Naive B cell (primary cell): Measurements from ENCODE around the gene ANXA1. TPM values are rescaled to one million over a fixed set of nuclear protein-coding genes. Genes with fewer than 3 reads are reported as not detected.
"Not testable (repeated sequence)": the region's sequence is repeated elsewhere in the genome, so short reads cannot be mapped to it uniquely, and the experiment has no call there.

Experiments used
- ATAC-seq, 2 donors: fragments of 150-1000 bp; cut with Tn5 transposase; 2 replicates each; pipeline ENCODE4 v1.10.0; 2021; ENCODE audit warnings: low read depth in 2 of 2, mild to moderate bottlenecking in 2 of 2, moderate library complexity in 2 of 2
- DNase-seq: peaks from one replicate; pipeline ENCODE4 v3.0.0; 2022
- H3K27ac Mint-ChIP-seq, 6 donors: one replicate each; pipeline ENCODE4 v1.8.0; 2020 to 2022; ENCODE audit warnings: mild to moderate bottlenecking in 6 of 6, mixed read lengths in 6 of 6, moderate library complexity in 5 of 6, inconsistent platforms in 2 of 6
- H3K27me3 Mint-ChIP-seq, 3 donors: one replicate each; pipeline ENCODE4 v1.8.0; 2021 to 2022; ENCODE audit warnings: mixed read lengths in 3 of 3, mild to moderate bottlenecking in 1 of 3
- H3K36me3 Mint-ChIP-seq, 2 donors: one replicate each; pipeline ENCODE4 v1.8.0; 2020 to 2022; ENCODE audit warnings: mixed read lengths in 2 of 2, inconsistent platforms in 1 of 2, mild to moderate bottlenecking in 1 of 2
- H3K4me1 Mint-ChIP-seq, 3 donors: one replicate each; pipeline ENCODE4 v1.8.0; 2020 to 2022; ENCODE audit warnings: mixed read lengths in 3 of 3, inconsistent platforms in 1 of 3, mild to moderate bottlenecking in 1 of 3, moderate library complexity in 1 of 3
- H3K4me3 Mint-ChIP-seq, 8 donors: one replicate each; pipeline ENCODE4 v1.8.0; 2020 to 2022; ENCODE audit warnings: mild to moderate bottlenecking in 8 of 8, mixed read lengths in 8 of 8, moderate library complexity in 8 of 8, inconsistent platforms in 2 of 8
- H3K9me3 Mint-ChIP-seq, 7 donors: one replicate each; pipeline ENCODE4 v1.8.0; 2020 to 2022; ENCODE audit warnings: mixed read lengths in 7 of 7, mild to moderate bottlenecking in 5 of 7, inconsistent platforms in 2 of 7, moderate library complexity in 1 of 7
- polyA plus RNA-seq, 6 donors: library from polyadenylated mRNA; unstranded; fragments of 300-500 nt; fragmentation: Illumina TruSeq; gene quantifications; one replicate each; pipeline ENCODE4 v1.2.3, GENCODE V29; 2021; ENCODE audit warnings: low read depth in 6 of 6

Gene ANXA1
- polyA plus RNA-seq, 6 donors from 2014 or later, result 0.50 to 5.1 (median 2.6) TPM

- Mint-ChIP-seq H3K27ac (no peak overlapping the region), H3K9me3 (peaks cover 0 to 12% (median 0%) of the 10 kb centered on the region in 7 donors), H3K27me3 (peaks cover 9 to 21% (median 15%) of the 10 kb centered on the region in 3 donors), H3K36me3 (no peaks in the 10 kb centered on the region), H3K4me3 (no peak overlapping the region), H3K4me1 (no peaks in the 10 kb centered on the region)
- DNase-seq (no peak), ATAC-seq (no peak)
Measured at GRCh38 chr9:73183428-73183827, 31.8 kb downstream of the ANXA1 start.

GRCh38 chr9:73183917-73184861 lies 32.5 kb downstream of the ANXA1 start:
- Mint-ChIP-seq H3K4me3 (no peak overlapping the region), H3K27ac (peak overlapping the region in 1 of 6 donors; percentile 47), H3K36me3 (no peaks in the 10 kb centered on the region), H3K9me3 (peaks cover 0 to 12% (median 0%) of the 10 kb centered on the region in 7 donors), H3K27me3 (peaks cover 9 to 21% (median 15%) of the 10 kb centered on the region in 3 donors), H3K4me1 (no peaks in the 10 kb centered on the region)
- peak; percentile 25 for DNase-seq
- ATAC-seq, result no peak

- H3K4me1 Mint-ChIP-seq, H3K27me3 Mint-ChIP-seq, DNase-seq, H3K9me3 Mint-ChIP-seq, H3K36me3 Mint-ChIP-seq, ATAC-seq, H3K27ac Mint-ChIP-seq, H3K4me3 Mint-ChIP-seq: not testable (repeated sequence)
Measured at GRCh38 chr9:73191109-73191508, 39.4 kb downstream of the ANXA1 start.

- Mint-ChIP-seq H3K4me3 (no peak overlapping the region), H3K27ac (no peak overlapping the region), H3K4me1 (no peaks in the 10 kb centered on the region), H3K27me3 (peaks cover 0 to 12% (median 7%) of the 10 kb centered on the region in 3 donors), H3K9me3 (no peaks in the 10 kb centered on the region), H3K36me3 (no peaks in the 10 kb centered on the region)
- no peak for ATAC-seq
- DNase-seq, result no peak
Measured at GRCh38 chr9:73194284-73194683, 42.6 kb downstream of the ANXA1 start.

- H3K4me1 Mint-ChIP-seq, result no peaks in the 10 kb centered on the region
- H3K9me3 Mint-ChIP-seq, result no peaks in the 10 kb centered on the region
- H3K36me3 Mint-ChIP-seq, result no peaks in the 10 kb centered on the region
- no peak overlapping the region for H3K27ac Mint-ChIP-seq
- H3K27me3 Mint-ChIP-seq, result peaks cover 0 to 18% (median 12%) of the 10 kb centered on the region in 3 donors
- no peak overlapping the region for H3K4me3 Mint-ChIP-seq
- DNase-seq (no peak), ATAC-seq (no peak)
Measured at GRCh38 chr9:73199448-73199847, 47.8 kb downstream of the ANXA1 start.

GRCh38 chr9:73199886-73200285 lies 48.2 kb downstream of the ANXA1 start:
- H3K9me3 Mint-ChIP-seq, result no peaks in the 10 kb centered on the region
- H3K27me3 Mint-ChIP-seq, result peaks cover 0 to 18% (median 12%) of the 10 kb centered on the region in 3 donors
- ATAC-seq (no peak), DNase-seq (no peak)
- H3K36me3 Mint-ChIP-seq, result no peaks in the 10 kb centered on the region
- H3K4me1 Mint-ChIP-seq, result no peaks in the 10 kb centered on the region
- peak overlapping the region in 1 of 6 donors; percentile 10 for H3K27ac Mint-ChIP-seq
- H3K4me3 Mint-ChIP-seq, result no peak overlapping the region

GRCh38 chr9:73200694-73201452 lies 49.2 kb downstream of the ANXA1 start:
- Mint-ChIP-seq H3K9me3 (no peaks in the 10 kb centered on the region), H3K4me1 (no peaks in the 10 kb centered on the region), H3K27me3 (peaks cover 0 to 15% (median 12%) of the 10 kb centered on the region in 3 donors), H3K4me3 (no peak overlapping the region), H3K36me3 (no peaks in the 10 kb centered on the region), H3K27ac (no peak overlapping the region)
- DNase-seq, result no peak
- no peak for ATAC-seq

- Mint-ChIP-seq H3K27ac (no peak overlapping the region), H3K27me3 (peaks cover 0 to 16% (median 7%) of the 10 kb centered on the region in 3 donors), H3K4me1 (no peaks in the 10 kb centered on the region), H3K36me3 (no peaks in the 10 kb centered on the region), H3K4me3 (no peak overlapping the region), H3K9me3 (no peaks in the 10 kb centered on the region)
- ATAC-seq (no peak), DNase-seq (no peak)
Measured at GRCh38 chr9:73202980-73203379, 51.3 kb downstream of the ANXA1 start.

- Mint-ChIP-seq H3K27ac (no peak overlapping the region), H3K27me3 (peaks cover 0 to 19% (median 5%) of the 10 kb centered on the region in 3 donors), H3K4me3 (no peak overlapping the region), H3K4me1 (no peaks in the 10 kb centered on the region), H3K9me3 (no peaks in the 10 kb centered on the region), H3K36me3 (no peaks in the 10 kb centered on the region)
- DNase-seq (no peak), ATAC-seq (no peak)
Measured at GRCh38 chr9:73204936-73205335, 53.3 kb downstream of the ANXA1 start.

- DNase-seq, result no peak
- peaks cover 0 to 19% (median 5%) of the 10 kb centered on the region in 3 donors for H3K27me3 Mint-ChIP-seq
- ATAC-seq, result no peak
- no peaks in the 10 kb centered on the region for H3K4me1 Mint-ChIP-seq
- H3K4me3 Mint-ChIP-seq, result no peak overlapping the region
- H3K36me3 Mint-ChIP-seq, result no peaks in the 10 kb centered on the region
- no peak overlapping the region for H3K27ac Mint-ChIP-seq
- no peaks in the 10 kb centered on the region for H3K9me3 Mint-ChIP-seq
Measured at GRCh38 chr9:73206851-73207250, 55.2 kb downstream of the ANXA1 start.

- peaks cover 0 to 5% (median 0%) of the 10 kb centered on the region in 3 donors for H3K4me1 Mint-ChIP-seq
- no peaks in the 10 kb centered on the region for H3K9me3 Mint-ChIP-seq
- no peak overlapping the region for H3K27ac Mint-ChIP-seq
- peaks cover 9 to 19% (median 10%) of the 10 kb centered on the region in 3 donors for H3K27me3 Mint-ChIP-seq
- DNase-seq (no peak), ATAC-seq (no peak)
- H3K4me3 Mint-ChIP-seq, result no peak overlapping the region
- H3K36me3 Mint-ChIP-seq, result no peaks in the 10 kb centered on the region
Measured at GRCh38 chr9:73210886-73211666, 59.4 kb downstream of the ANXA1 start.

- H3K27me3 Mint-ChIP-seq, result peaks cover 9 to 15% (median 12%) of the 10 kb centered on the region in 3 donors
- H3K4me3 Mint-ChIP-seq, result no peak overlapping the region
- H3K9me3 Mint-ChIP-seq, result no peaks in the 10 kb centered on the region
- DNase-seq (no peak), ATAC-seq (no peak)
- no peaks in the 10 kb centered on the region for H3K36me3 Mint-ChIP-seq
- H3K27ac Mint-ChIP-seq, result no peak overlapping the region
- H3K4me1 Mint-ChIP-seq, result peaks cover 0 to 5% (median 0%) of the 10 kb centered on the region in 3 donors
Measured at GRCh38 chr9:73213300-73213699, 61.6 kb downstream of the ANXA1 start.

- DNase-seq (no peak), ATAC-seq (no peak)
- H3K36me3 Mint-ChIP-seq, result no peaks in the 10 kb centered on the region
- H3K4me1 Mint-ChIP-seq, result peaks cover 0 to 5% (median 0%) of the 10 kb centered on the region in 3 donors
- H3K27me3 Mint-ChIP-seq, result peaks cover 9 to 20% (median 18%) of the 10 kb centered on the region in 3 donors
- H3K27ac Mint-ChIP-seq, result peak overlapping the region in 1 of 6 donors; percentile 56
- H3K9me3 Mint-ChIP-seq, result no peaks in the 10 kb centered on the region
- H3K4me3 Mint-ChIP-seq, result no peak overlapping the region
Measured at GRCh38 chr9:73215249-73215648, 63.6 kb downstream of the ANXA1 start.
